Measurements from ENCODE around the gene ZKSCAN5. TPM values are rescaled to one million over a fixed set of nuclear protein-coding genes. Genes with fewer than 3 reads are reported as not detected.

The ZKSCAN5 gene
- 10 to 100 TPM; 11.9 to 16.6 (median 15.8) TPM for polyA plus RNA-seq (ENCODE audit: insufficient read depth in 1 of 5, insufficient read length in 5 of 5, low replicate concordance in 1 of 5)
- long read RNA-seq, donor 1, full-length matches to known transcripts, result 2 of 8 reads
- long read RNA-seq, donor 1, partial matches to known transcripts, result 6 of 8 reads
- long read RNA-seq, donor 1, other reads (novel, unspliced or antisense), result 0 of 8 reads
- long read RNA-seq, donor 2, result 0 reads
- long read RNA-seq, donor 3, partial matches to known transcripts, result 6 of 6 reads
- long read RNA-seq, donor 3, other reads (novel, unspliced or antisense), result 0 of 6 reads
- long read RNA-seq, donor 4, partial matches to known transcripts, result 5 of 5 reads
- long read RNA-seq, donor 4, other reads (novel, unspliced or antisense), result 0 of 5 reads
- long read RNA-seq, donor 5, partial matches to known transcripts, result 6 of 6 reads
- long read RNA-seq, donor 5, other reads (novel, unspliced or antisense), result 0 of 6 reads
- long read RNA-seq, donor 6, full-length matches to known transcripts, result 1 of 1 reads
- long read RNA-seq, donor 6, partial matches to known transcripts, result 0 of 1 reads
- long read RNA-seq, donor 6, other reads (novel, unspliced or antisense), result 0 of 1 reads
- long read RNA-seq, donor 7, result 0 reads
- long read RNA-seq, donor 8, result 0 reads

- DNase-seq, result peak; percentile 99
Observed at GRCh38 chr7:99504603-99505323, at the start of gene ZKSCAN5. Gene ZKSCAN5 (plus strand): TSS chr7:99504662. CDS start chr7:99506045, 1,383 bp downstream.

GRCh38 chr7:99455874-99456273, 48.6 kb upstream of the ZKSCAN5 start:
- DNase-seq, result no peak

- no peak for DNase-seq
Observed at GRCh38 chr7:99456288-99456687, 48.2 kb upstream of the ZKSCAN5 start.

GRCh38 chr7:99457050-99457649, 47.3 kb upstream of the ZKSCAN5 start:
- no peak for DNase-seq

- DNase-seq, result no peak
Observed at GRCh38 chr7:99457650-99458493, 46.6 kb upstream of the ZKSCAN5 start.

GRCh38 chr7:99459087-99459486, 45.4 kb upstream of the ZKSCAN5 start:
- no peak for DNase-seq

- no peak for DNase-seq
Observed at GRCh38 chr7:99460651-99461050, 43.8 kb upstream of the ZKSCAN5 start.

GRCh38 chr7:99461221-99461620, 43.2 kb upstream of the ZKSCAN5 start:
- no peak for DNase-seq

- no peak for DNase-seq
Observed at GRCh38 chr7:99465421-99465768, 39.1 kb upstream of the ZKSCAN5 start.

GRCh38 chr7:99468336-99468918, 36.0 kb upstream of the ZKSCAN5 start:
- no peak for DNase-seq

GRCh38 chr7:99469381-99470065, 34.9 kb upstream of the ZKSCAN5 start:
- no peak for DNase-seq

GRCh38 chr7:99472561-99473314, 31.7 kb upstream of the ZKSCAN5 start, which contains the start of gene ZNF789:
Gene ZNF789 (plus strand): TSS chr7:99472890. CDS start chr7:99476457, 3,567 bp downstream.
- DNase-seq, result peak; percentile 93 to 94

GRCh38 chr7:99473315-99473596, 31.2 kb upstream of the ZKSCAN5 start:
- peak; percentile 10 to 25 for DNase-seq

- DNase-seq, result no peak
Observed at GRCh38 chr7:99476107-99476506, 28.4 kb upstream of the ZKSCAN5 start.

- no peak for DNase-seq
Observed at GRCh38 chr7:99478464-99479440, 25.7 kb upstream of the ZKSCAN5 start.

- DNase-seq, result no peak
Observed at GRCh38 chr7:99485094-99485493, 19.4 kb upstream of the ZKSCAN5 start.

GRCh38 chr7:99489235-99489634, 15.2 kb upstream of the ZKSCAN5 start:
- no peak for DNase-seq

GRCh38 chr7:99490878-99491277, 13.6 kb upstream of the ZKSCAN5 start:
- DNase-seq, result no peak
